Activated gamma-delta T cell (primary cell): ENCODE data around the gene NELL1.

Source experiments
- DNase-seq: peaks from one replicate; lab custom pipeline; 2025; lab: John Stamatoyannopoulos, UW

NELL1 gene

GRCh38 chr11:20874358-20874757 lies 205.0 kb downstream of the NELL1 start:
- DNase-seq, result no peak

- no peak for DNase-seq
Measured at GRCh38 chr11:20875889-20876288, 206.5 kb downstream of the NELL1 start.

- DNase-seq, result no peak
Measured at GRCh38 chr11:20876738-20877137, 207.4 kb downstream of the NELL1 start.

GRCh38 chr11:20880094-20880493 lies 210.7 kb downstream of the NELL1 start:
- DNase-seq, result no peak

GRCh38 chr11:20881328-20882079 lies 212.1 kb downstream of the NELL1 start:
- no peak for DNase-seq

GRCh38 chr11:20887137-20887536 lies 217.8 kb downstream of the NELL1 start:
- DNase-seq, result no peak

GRCh38 chr11:20894296-20894695 lies 224.9 kb downstream of the NELL1 start:
- no peak for DNase-seq

- no peak for DNase-seq
Measured at GRCh38 chr11:20909995-20910726, 240.8 kb downstream of the NELL1 start.

GRCh38 chr11:20910733-20911132 lies 241.3 kb downstream of the NELL1 start:
- no peak for DNase-seq

GRCh38 chr11:20912065-20912821 lies 242.9 kb downstream of the NELL1 start:
- no peak for DNase-seq

GRCh38 chr11:20912922-20913512 lies 243.6 kb downstream of the NELL1 start:
- DNase-seq, result no peak

- DNase-seq, result no peak
Measured at GRCh38 chr11:20917306-20917705, 247.9 kb downstream of the NELL1 start.

GRCh38 chr11:20926799-20927540 lies 257.6 kb downstream of the NELL1 start:
- DNase-seq, result no peak

- DNase-seq, result no peak
Measured at GRCh38 chr11:20931029-20931428, 261.6 kb downstream of the NELL1 start.

- DNase-seq, result no peak
Measured at GRCh38 chr11:20933086-20933485, 263.7 kb downstream of the NELL1 start.

GRCh38 chr11:20933958-20934357 lies 264.6 kb downstream of the NELL1 start:
- DNase-seq, result no peak

- DNase-seq, result no peak
Measured at GRCh38 chr11:20934516-20934915, 265.1 kb downstream of the NELL1 start.

GRCh38 chr11:20937826-20938225 lies 268.4 kb downstream of the NELL1 start:
- DNase-seq, result no peak

GRCh38 chr11:20949585-20949984 lies 280.2 kb downstream of the NELL1 start:
- no peak for DNase-seq

- no peak for DNase-seq
Measured at GRCh38 chr11:20962581-20962980, 293.2 kb downstream of the NELL1 start.

- no peak for DNase-seq
Measured at GRCh38 chr11:20963596-20963995, 294.2 kb downstream of the NELL1 start.

GRCh38 chr11:20964985-20965384 lies 295.6 kb downstream of the NELL1 start:
- no peak for DNase-seq
